ENCODE measurements around the gene GNAT1.

GRCh38 chr3:50246517-50246954, 55.1 kb downstream of the GNAT1 start:
- peak; percentile 49 for TF ChIP-seq CTCF (conservative IDR thresholded peaks at IDR 0.05; ENCODE audit: low read length)
- TF ChIP-seq EZH2phosphoT487 (IDR thresholded peaks at IDR 0.05; ENCODE audit: borderline replicate concordance, low read depth, low read length): no peak

All from OCI-LY7 (cell line).